ENCODE results near the gene NOMO2.
"Not testable (repeated sequence)": the region's sequence is repeated elsewhere in the genome, so short reads cannot be mapped to it uniquely, and the experiment has no call there.

- TF ChIP-seq CTCF (IDR thresholded peaks at IDR 0.05 in 4 of 5, conservative IDR thresholded peaks at IDR 0.05 in 1 of 5); POLR2A (IDR thresholded peaks at IDR 0.05): not testable (repeated sequence)
These were observed 177.7 kb downstream of the NOMO2 start for GRCh38 chr16:18384098-18384636.
